Endothelial cell of umbilical vein (primary cell): ENCODE data around the gene KRTAP2-1. TPM values are rescaled to one million over a fixed set of nuclear protein-coding genes. Genes with fewer than 3 reads are reported as not detected.

ENCODE experiments used
- BruUV-seq: library from RNA; stranded (reverse); fragments of 400-500 nt; replicated peaks from 2 replicates; lab custom pipeline; 2021; lab: Mats Ljungman, UMichigan
- CTCF ChIA-PET: fragments of 300-600, 350-600 bp; sonication (Branson Sonifier 250); formaldehyde crosslinking; loops from one replicate; lab custom pipeline; 2021; ENCODE audit warnings: antibody characterized with exemption, inconsistent platforms; lab: Charles Lee
- POLR2A ChIA-PET: fragments of 300-600, 350-600 bp; sonication (Branson Sonifier 250); formaldehyde crosslinking; loops from one replicate; lab custom pipeline; 2021; ENCODE audit warnings: antibody characterized with exemption, inconsistent platforms; lab: Charles Lee
- DNase-seq: peaks from one replicate; pipeline ENCODE4 v3.0.0-alpha.2; 2011; ENCODE audit warnings: low read depth, low spot score
- FAIRE-seq: peaks from 2 replicates; lab custom pipeline; 2011; peaks lifted over from hg19 to GRCh38; lab: Jason Lieb, UNC
- H2AFZ ChIP-seq: 2 replicates; pipeline ENCODE4 v1.6.0; 2012; ENCODE audit warnings: low read depth, low read length, control low read depth, inconsistent platforms
- H3K27ac ChIP-seq: 2 replicates; pipeline ENCODE4 v1.5.1; 2011; ENCODE audit warnings: low read depth, mild to moderate bottlenecking, control low read depth, low read length, moderate library complexity; ENCODE audit not compliant: insufficient read depth
- H3K27me3 ChIP-seq, 2 experiments: 2 replicates each; pipeline versions ENCODE4 v1.6.0 to v1.6.1; 2011; ENCODE audit warnings: low read length in 2 of 2, mixed read lengths in 1 of 2; ENCODE audit not compliant: control insufficient read depth in 2 of 2, insufficient read depth in 2 of 2
- H3K36me3 ChIP-seq, 2 experiments: 2 replicates in 1 of 2; 3 replicates in 1 of 2; pipeline ENCODE4 v1.5.1; 2011; ENCODE audit warnings: low read length in 2 of 2, mild to moderate bottlenecking in 1 of 2, moderate library complexity in 1 of 2; ENCODE audit not compliant: control insufficient read depth in 2 of 2, insufficient read depth in 2 of 2; ENCODE audit errors: extremely low read depth in 1 of 2
- H3K4me1 ChIP-seq: 3 replicates; pipeline ENCODE4 v1.5.1; 2011; ENCODE audit warnings: mild to moderate bottlenecking, low read length; ENCODE audit not compliant: control insufficient read depth, insufficient read depth; ENCODE audit errors: extremely low read depth
- H3K4me2 ChIP-seq: 2 replicates; pipeline ENCODE4 v1.6.1; 2011; ENCODE audit warnings: low read length, control low read depth, mixed read lengths; ENCODE audit not compliant: insufficient read depth
- H3K4me3 ChIP-seq, 3 experiments: fragments of 200-600 bp in 1 of 3; sonication (generic), shearing (Covaris generic) in 1 of 3; replicated peaks in 1 of 3; 2 replicates each; pipeline ENCODE4 v1.5.1; 2011 to 2016; ENCODE audit warnings: control low read depth in 3 of 3, low read length in 3 of 3, mild to moderate bottlenecking in 2 of 3, inconsistent platforms in 1 of 3, low read depth in 1 of 3, moderate library complexity in 1 of 3; ENCODE audit not compliant: insufficient read depth in 1 of 3
- H3K79me2 ChIP-seq: 2 replicates; pipeline ENCODE4 v1.6.0; 2012; ENCODE audit warnings: low read length, inconsistent platforms; ENCODE audit not compliant: control insufficient read depth, insufficient read depth
- H3K9ac ChIP-seq: replicated peaks from 2 replicates; pipeline ENCODE3; 2011; ENCODE audit warnings: low read length, control low read depth; ENCODE audit not compliant: insufficient read depth; ENCODE audit errors: extremely low read depth
- H3K9me1 ChIP-seq: replicated peaks from 3 replicates; pipeline ENCODE4 v1.6.0; 2011; ENCODE audit warnings: mild to moderate bottlenecking, low read length; ENCODE audit not compliant: control insufficient read depth, insufficient read depth; ENCODE audit errors: extremely low read depth
- H3K9me3 ChIP-seq: replicated peaks from 2 replicates; pipeline ENCODE4 v1.5.1; 2012; ENCODE audit warnings: low read length, inconsistent platforms; ENCODE audit not compliant: control insufficient read depth, insufficient read depth
- H4K20me1 ChIP-seq: replicated peaks from 2 replicates; pipeline ENCODE3; 2011; ENCODE audit warnings: mild to moderate bottlenecking, low read length; ENCODE audit not compliant: control insufficient read depth, insufficient read depth; ENCODE audit errors: extremely low read depth
- EZH2 ChIP-seq: IDR thresholded peaks from 2 replicates; pipeline ENCODE4 v1.6.1; 2012; ENCODE audit warnings: borderline replicate concordance, low read depth, mild to moderate bottlenecking, moderate library complexity, low read length, inconsistent platforms; ENCODE audit not compliant: severe bottlenecking
- FOS ChIP-seq: IDR thresholded peaks from 2 replicates; pipeline ENCODE4 v1.6.1; 2011; ENCODE audit warnings: mild to moderate bottlenecking, low read length, moderate library complexity, borderline replicate concordance; ENCODE audit not compliant: insufficient read depth
- GATA2 ChIP-seq: IDR thresholded peaks from 2 replicates; pipeline ENCODE4 v1.7.0; 2011; ENCODE audit warnings: low read depth, mild to moderate bottlenecking, moderate library complexity, mixed read lengths, low read length; ENCODE audit not compliant: insufficient read length, insufficient read depth
- JUN ChIP-seq: IDR thresholded peaks from 2 replicates; pipeline ENCODE4 v1.6.1; 2011; ENCODE audit warnings: borderline replicate concordance, low read depth; ENCODE audit not compliant: insufficient read length, insufficient read depth
- MYC ChIP-seq: IDR thresholded peaks from one replicate; pipeline ENCODE4 v1.6.1; 2011; ENCODE audit warnings: mild to moderate bottlenecking, low read depth, low read length
- POLR2A ChIP-seq: IDR thresholded peaks from 2 replicates; pipeline ENCODE4 v1.6.1; 2012; ENCODE audit warnings: low read depth, mild to moderate bottlenecking, control low read depth, low read length
- POLR2AphosphoS5 ChIP-seq: IDR thresholded peaks from 2 replicates; pipeline ENCODE4 v1.6.1; 2012; ENCODE audit warnings: low read depth, mild to moderate bottlenecking, control low read depth, low read length, moderate library complexity; ENCODE audit not compliant: insufficient read depth
- dilution Hi-C: fragments of 300-500 bp; cut with MboI; formaldehyde crosslinking; loops from one replicate; pipeline ENCODE4 v1.15.0; 2019; ENCODE audit warnings: low sequenced_read_pairs; ENCODE audit not compliant: extremely low pct_ligation_motif_present
- intact Hi-C: fragments of 100-400 bp; cut with micrococcal nuclease; formaldehyde crosslinking; loops from one replicate; pipeline ENCODE4 v1.10.0; 2022
- polyA plus RNA-seq, 4 experiments: library from polyadenylated mRNA; depleted of rRNA in 3 of 4; stranded (reverse) in 3 of 4; unstranded in 1 of 4; fragments of >200 nt; gene quantifications; 2 replicates each; pipeline versions ENCODE4 v1.2.1 to v1.2.3, GENCODE V29; 2011 to 2012; ENCODE audit warnings: missing spikeins in 1 of 4
- total RNA-seq: library from RNA; stranded (reverse); gene quantifications from 2 replicates; pipeline ENCODE4 v1.2.3, GENCODE V29; 2021
- TF ChIP-seq, protein P1 (sequence below), 2 donors: IDR thresholded peaks; 1 replicate in 1 of 2; 2 replicates in 1 of 2; pipeline ENCODE4 v1.5.1; 2011; ENCODE audit warnings: low read length in 2 of 2, mild to moderate bottlenecking in 2 of 2, moderate library complexity in 2 of 2, control low read depth in 1 of 2, inconsistent platforms in 1 of 2, low read depth in 1 of 2; ENCODE audit not compliant: insufficient read depth in 1 of 2; ENCODE audit errors: extremely low read depth in 1 of 2
- TF ChIP-seq, protein P2 (sequence below): IDR thresholded peaks from 2 replicates; pipeline ENCODE4 v1.6.1; 2011; ENCODE audit not compliant: insufficient read depth, insufficient read length

KRTAP2-1 gene
- total and polyA plus RNA-seq, 2 donors (not counting 3 experiments of a cell fraction or from before 2014, with no cell fraction given): not detected

DNA sequence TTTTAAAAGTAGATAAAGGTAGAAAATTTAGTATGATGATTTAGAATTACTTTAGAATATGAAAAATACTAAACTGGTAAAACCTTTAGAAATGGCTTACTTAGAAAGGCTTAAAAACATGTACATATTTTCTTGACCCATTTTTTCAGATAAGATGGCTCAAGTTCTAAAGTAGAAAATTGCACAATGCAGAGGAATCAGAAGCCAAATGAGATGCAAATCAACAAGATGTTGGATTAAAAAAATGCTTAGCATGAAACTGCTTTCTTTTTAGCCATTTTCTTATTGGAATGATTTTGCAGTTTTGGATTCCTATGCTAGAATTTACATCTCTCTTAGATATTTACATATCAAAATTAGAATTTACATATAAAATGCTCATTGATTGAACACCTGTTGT is 36.7 kb downstream of the KRTAP2-1 start:
- H3K4me3 ChIP-seq: no peak overlapping the region
- FAIRE-seq (no peak), DNase-seq (no peak)
- BruUV-seq: no TSS peak
- no peak overlapping the region for H3K4me2 ChIP-seq
- intact Hi-C loops: no loop called here
- ChIA-PET CTCF (no interaction called here), POLR2A (no interaction called here)
- H3K79me2 ChIP-seq: no peaks in the 10 kb centered on the region
- dilution Hi-C loops: no loop called here
- H3K27me3 ChIP-seq: peaks cover 0 to 1% of the 10 kb centered on the region in 2 experiments
- H3K9ac ChIP-seq: no peak overlapping the region
- TF ChIP-seq POLR2AphosphoS5 (no peak), POLR2A (no peak), EZH2 (no peak), FOS (no peak), JUN (no peak), GATA2 (no peak), MYC (no peak)
- TF ChIP-seq, protein P1, sequence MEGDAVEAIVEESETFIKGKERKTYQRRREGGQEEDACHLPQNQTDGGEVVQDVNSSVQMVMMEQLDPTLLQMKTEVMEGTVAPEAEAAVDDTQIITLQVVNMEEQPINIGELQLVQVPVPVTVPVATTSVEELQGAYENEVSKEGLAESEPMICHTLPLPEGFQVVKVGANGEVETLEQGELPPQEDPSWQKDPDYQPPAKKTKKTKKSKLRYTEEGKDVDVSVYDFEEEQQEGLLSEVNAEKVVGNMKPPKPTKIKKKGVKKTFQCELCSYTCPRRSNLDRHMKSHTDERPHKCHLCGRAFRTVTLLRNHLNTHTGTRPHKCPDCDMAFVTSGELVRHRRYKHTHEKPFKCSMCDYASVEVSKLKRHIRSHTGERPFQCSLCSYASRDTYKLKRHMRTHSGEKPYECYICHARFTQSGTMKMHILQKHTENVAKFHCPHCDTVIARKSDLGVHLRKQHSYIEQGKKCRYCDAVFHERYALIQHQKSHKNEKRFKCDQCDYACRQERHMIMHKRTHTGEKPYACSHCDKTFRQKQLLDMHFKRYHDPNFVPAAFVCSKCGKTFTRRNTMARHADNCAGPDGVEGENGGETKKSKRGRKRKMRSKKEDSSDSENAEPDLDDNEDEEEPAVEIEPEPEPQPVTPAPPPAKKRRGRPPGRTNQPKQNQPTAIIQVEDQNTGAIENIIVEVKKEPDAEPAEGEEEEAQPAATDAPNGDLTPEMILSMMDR (IDR thresholded peaks at IDR 0.05; ENCODE audit: extremely low read depth in 1 of 2, insufficient read depth in 1 of 2, low read depth in 1 of 2, low read length in 2 of 2): no peak
- TF ChIP-seq, protein P2, sequence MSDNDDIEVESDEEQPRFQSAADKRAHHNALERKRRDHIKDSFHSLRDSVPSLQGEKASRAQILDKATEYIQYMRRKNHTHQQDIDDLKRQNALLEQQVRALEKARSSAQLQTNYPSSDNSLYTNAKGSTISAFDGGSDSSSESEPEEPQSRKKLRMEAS: no peak
- no peaks in the 10 kb centered on the region for H3K36me3 ChIP-seq
- H3K9me1 ChIP-seq: no peaks in the 10 kb centered on the region
- H2AFZ ChIP-seq: no peak overlapping the region
- H4K20me1 ChIP-seq: no peaks in the 10 kb centered on the region
- H3K27ac ChIP-seq: no peak overlapping the region
- no peaks in the 10 kb centered on the region for H3K4me1 ChIP-seq
- H3K9me3 ChIP-seq: no peaks in the 10 kb centered on the region
